ENCODE results near the gene AZGP1.

GRCh38 chr7:99984593-99984992 is 8.8 kb upstream of the AZGP1 start:
- TF ChIP-seq RAD21 (IDR thresholded peaks at IDR 0.05; ENCODE audit: low read depth): no peak
- no peak for TF ChIP-seq ZBTB7A (IDR thresholded peaks at IDR 0.05; ENCODE audit: low read depth)

Data from Ishikawa (cell line).